Endodermal cell (in vitro differentiated cells): ENCODE results near the gene CALHM2. TPM values are rescaled to one million over a fixed set of nuclear protein-coding genes. Genes with fewer than 3 reads are reported as not detected.

ENCODE experiments used
- DNase-seq: peaks from one replicate; pipeline ENCODE4 v3.0.0-alpha.2; 2017
- H3K27ac ChIP-seq: 2 replicates; pipeline ENCODE4 v1.5.1; 2013; ENCODE audit warnings: mild to moderate bottlenecking, low read depth, low read length, moderate library complexity
- H3K27me3 ChIP-seq: 2 replicates; pipeline ENCODE4 v1.6.1; 2013; ENCODE audit warnings: mild to moderate bottlenecking, low read length, moderate library complexity; ENCODE audit not compliant: insufficient read depth, control insufficient read depth, poor library complexity, severe bottlenecking
- H3K36me3 ChIP-seq: 2 replicates; pipeline ENCODE4 v1.7.0; 2013; ENCODE audit warnings: mild to moderate bottlenecking, low read length, moderate library complexity; ENCODE audit not compliant: control insufficient read depth, insufficient read depth
- H3K4me1 ChIP-seq: one replicate; pipeline ENCODE4 v1.7.0; 2013; ENCODE audit warnings: low read length; ENCODE audit not compliant: control insufficient read depth, insufficient read depth
- H3K4me3 ChIP-seq: 2 replicates; pipeline ENCODE4 v1.5.1; 2013; ENCODE audit warnings: mild to moderate bottlenecking, low read length, moderate library complexity
- H3K9ac ChIP-seq: 2 replicates; pipeline ENCODE4 v1.6.1; 2013; ENCODE audit warnings: mild to moderate bottlenecking, low read length, moderate library complexity; ENCODE audit not compliant: poor library complexity, severe bottlenecking; ENCODE audit errors: extremely low read depth
- H3K9me3 ChIP-seq: 2 replicates; pipeline ENCODE4 v1.6.1; 2013; ENCODE audit warnings: mild to moderate bottlenecking, low read length, moderate library complexity; ENCODE audit not compliant: control insufficient read depth
- H3K27ac Mint-ChIP-seq: 2 replicates; pipeline ENCODE4 v1.8.0; 2020; ENCODE audit warnings: mixed read lengths
- H3K27me3 Mint-ChIP-seq: 2 replicates; pipeline ENCODE4 v1.8.0; 2021; ENCODE audit warnings: mild to moderate bottlenecking, mixed read lengths; ENCODE audit not compliant: insufficient read depth
- H3K36me3 Mint-ChIP-seq: 2 replicates; pipeline ENCODE4 v1.8.0; 2020; ENCODE audit warnings: low read depth, mixed read lengths
- H3K4me1 Mint-ChIP-seq: 2 replicates; pipeline ENCODE4 v1.8.0; 2020; ENCODE audit warnings: mixed read lengths
- H3K4me3 Mint-ChIP-seq: 2 replicates; pipeline ENCODE4 v1.8.0; 2020; ENCODE audit warnings: mild to moderate bottlenecking, moderate library complexity, mixed read lengths
- H3K9me3 Mint-ChIP-seq: 2 replicates; pipeline ENCODE4 v1.8.0; 2020; ENCODE audit warnings: mild to moderate bottlenecking, mixed read lengths
- CTCF ChIP-seq: fragments of 200-600 bp; sonication (generic); conservative IDR thresholded peaks from 2 replicates; pipeline ENCODE4 v1.5.0; 2021; ENCODE audit warnings: antibody characterized with exemption, mild to moderate bottlenecking
- WGBS, 2 experiments: methylation state at CpG; one replicate each; pipeline versions ENCODE4 v1.1.5 to v1.1.7; 2013; ENCODE audit warnings: missing lambda C conversion rate in 2 of 2, mixed read lengths in 1 of 2; ENCODE audit not compliant: insufficient coverage in 1 of 2, insufficient read length in 1 of 2; 5-methylcytosine and 5-hydroxymethylcytosine counted together
- total RNA-seq, 2 donors: library from RNA; stranded (reverse); fragmentation: NEBNext Ultra II Directional in 1 of 2; extraction: Animal tissue kit (Norgen Biotek cat#: 25700) in 1 of 2; gene quantifications; 2 replicates in 1 of 2; 3 replicates in 1 of 2; pipeline ENCODE4 v1.2.1, GENCODE V29; 2021

Gene CALHM2
- total RNA-seq, 2 donors from 2014 or later: 1.0 to 3.1 TPM

DNA sequence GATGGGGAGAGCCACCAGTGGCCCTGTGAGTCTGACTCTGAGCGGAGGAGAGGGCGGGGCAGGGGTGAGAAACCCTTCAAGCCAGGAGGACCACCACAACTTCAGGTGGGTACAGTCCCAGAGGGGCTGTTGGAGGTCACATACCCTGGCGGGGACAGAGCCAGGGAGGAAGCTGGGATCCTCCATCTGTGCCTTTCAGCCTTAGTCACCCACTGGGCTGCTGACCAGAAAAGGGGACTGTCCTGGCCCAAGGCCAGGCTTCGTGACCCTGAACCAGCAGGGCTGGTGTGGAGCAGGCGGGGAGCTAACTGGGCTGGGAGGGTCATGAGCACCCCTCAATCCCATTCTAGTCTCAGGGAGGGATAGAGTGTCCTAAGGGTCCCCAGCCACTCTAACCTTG lies 28.4 kb upstream of the CALHM2 start:
- no peak overlapping the region for H3K4me3 Mint-ChIP-seq
- Histone ChIP-seq H3K4me1 (peaks cover 4% of the 10 kb centered on the region), H3K27ac (no peak overlapping the region), H3K9me3 (no peaks in the 10 kb centered on the region), H3K9ac (no peak overlapping the region), H3K4me3 (no peak overlapping the region), H3K27me3 (no peaks in the 10 kb centered on the region), H3K36me3 (no peaks in the 10 kb centered on the region)
- no peaks in the 10 kb centered on the region for H3K36me3 Mint-ChIP-seq
- H3K27ac Mint-ChIP-seq: no peak overlapping the region
- H3K27me3 Mint-ChIP-seq: no peaks in the 10 kb centered on the region
- no peaks in the 10 kb centered on the region for H3K9me3 Mint-ChIP-seq
- TF ChIP-seq CTCF: no peak
- H3K4me1 Mint-ChIP-seq: peaks cover 5% of the 10 kb centered on the region
- DNase-seq: no peak
- WGBS, 2 experiments: 90 to 100% methylated on average over 2 to 5 of the region's 5 CpGs

DNA sequence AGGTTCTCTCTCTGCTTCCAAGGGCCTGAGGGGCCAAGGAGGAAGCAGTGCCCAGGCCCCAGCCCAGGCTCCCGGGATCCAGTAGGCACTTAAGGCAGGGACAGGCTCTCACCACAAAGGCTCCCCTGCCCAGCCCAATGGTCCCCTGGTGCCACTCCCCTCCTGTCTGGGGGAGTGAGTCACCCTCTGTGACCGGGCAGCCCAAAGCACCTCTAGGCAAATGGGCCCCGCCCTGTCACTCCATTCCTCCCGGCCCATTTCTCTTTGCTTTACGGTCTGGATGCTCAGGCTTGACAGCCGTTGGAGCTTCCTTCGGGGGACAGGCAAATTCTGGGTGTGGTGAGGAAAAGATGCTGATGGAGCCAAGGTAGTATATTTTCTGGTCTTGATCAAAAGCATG lies 27.0 kb upstream of the CALHM2 start, which contains the start of gene CALHM3:
TSS of gene CALHM3 (minus strand) at position 106 of the 400 bp plus-strand sequence. CDS start 208 bp downstream, outside the sequence.
- no peak within 1 kb of the TSS for H3K27ac Mint-ChIP-seq
- H3K4me1 ChIP-seq: peaks cover 4% of the 10 kb centered on the region
- H3K36me3 ChIP-seq: no peaks in the 10 kb centered on the region
- H3K4me1 Mint-ChIP-seq: peaks cover 5% of the 10 kb centered on the region
- no peaks in the 10 kb centered on the region for H3K27me3 Mint-ChIP-seq
- H3K4me3 Mint-ChIP-seq: no peak within 1 kb of the TSS
- H3K27me3 ChIP-seq: no peaks in the 10 kb centered on the region
- H3K27ac ChIP-seq: no peak within 1 kb of the TSS
- no peak within 1 kb of the TSS for H3K4me3 ChIP-seq
- no peak within 1 kb of the TSS for H3K9ac ChIP-seq
- no peak for TF ChIP-seq CTCF
- H3K36me3 Mint-ChIP-seq: no peaks in the 10 kb centered on the region
- H3K9me3 ChIP-seq: no peaks in the 10 kb centered on the region
- WGBS, 2 experiments: 78 to 87% methylated on average over 1 to 7 of the region's 7 CpGs
- no peaks in the 10 kb centered on the region for H3K9me3 Mint-ChIP-seq
- no peak for DNase-seq

DNA sequence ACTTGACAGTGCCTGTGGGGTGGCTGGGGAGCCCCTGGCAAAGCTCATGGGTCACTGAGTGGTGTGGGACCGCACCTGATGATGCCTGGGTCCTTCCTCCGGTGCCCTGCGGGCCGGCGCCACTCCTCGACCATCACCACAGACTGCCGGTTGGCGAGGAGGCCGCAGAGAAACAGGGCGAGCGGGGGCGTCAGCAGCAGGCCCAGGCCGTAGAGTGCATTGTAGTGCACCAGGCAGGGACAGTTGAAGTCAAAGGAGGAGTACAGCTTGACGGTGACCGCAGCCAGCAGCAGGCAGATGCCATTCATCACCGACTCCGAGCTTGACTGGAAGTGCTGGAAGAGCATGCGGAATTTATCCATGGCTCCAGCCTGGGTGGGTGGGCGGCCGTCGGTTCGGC lies 26.5 kb upstream of the CALHM2 start:
- DNase-seq: no peak
- Histone ChIP-seq H3K4me1 (peaks cover 4% of the 10 kb centered on the region), H3K27me3 (no peaks in the 10 kb centered on the region), H3K36me3 (no peaks in the 10 kb centered on the region), H3K9me3 (no peaks in the 10 kb centered on the region), H3K4me3 (no peak overlapping the region), H3K27ac (no peak overlapping the region), H3K9ac (no peak overlapping the region)
- H3K4me3 Mint-ChIP-seq: no peak overlapping the region
- no peaks in the 10 kb centered on the region for H3K9me3 Mint-ChIP-seq
- no peak overlapping the region for H3K27ac Mint-ChIP-seq
- 90 to 93% methylated on average over 17 to 22 of the region's 22 CpGs for WGBS, 2 experiments
- H3K4me1 Mint-ChIP-seq: peaks cover 5% of the 10 kb centered on the region
- no peaks in the 10 kb centered on the region for H3K36me3 Mint-ChIP-seq
- H3K27me3 Mint-ChIP-seq: no peaks in the 10 kb centered on the region
- no peak for TF ChIP-seq CTCF
